Measurements from ENCODE around the gene LRSAM1.

LRSAM1 gene

GRCh38 chr9:127540664-127541041 lies 89.3 kb downstream of the LRSAM1 start:
- TF ChIP-seq CTCF (conservative IDR thresholded peaks at IDR 0.05; ENCODE audit: control insufficient read depth, insufficient read depth, low read depth, low read length) = no peak
- DNase-seq (ENCODE audit: low read depth) = peak; percentile 46
- no peak overlapping the region for H3K4me3 ChIP-seq (ENCODE audit: control insufficient read depth, low read depth, low read length)

- no peak for DNase-seq (ENCODE audit: low read depth)
These were observed 89.9 kb downstream of the LRSAM1 start for GRCh38 chr9:127541176-127541575.

GRCh38 chr9:127541865-127542264 lies 90.6 kb downstream of the LRSAM1 start:
- H3K4me3 ChIP-seq (ENCODE audit: control insufficient read depth, low read depth, low read length) = no peak overlapping the region
- no peak for TF ChIP-seq CTCF (conservative IDR thresholded peaks at IDR 0.05; ENCODE audit: control insufficient read depth, insufficient read depth, low read depth, low read length)
- DNase-seq (ENCODE audit: low read depth) = peak; percentile 80

More at GRCh38 chr9:127541176-127541575, 89.9 kb downstream of the LRSAM1 start:
- TF ChIP-seq CTCF (conservative IDR thresholded peaks at IDR 0.05; ENCODE audit: control insufficient read depth, insufficient read depth, low read depth, low read length) = no peak
- H3K4me3 ChIP-seq (ENCODE audit: control insufficient read depth, low read depth, low read length) = no peak overlapping the region

GRCh38 chr9:127543221-127543620 lies 91.9 kb downstream of the LRSAM1 start:
- no peak for TF ChIP-seq CTCF (conservative IDR thresholded peaks at IDR 0.05; ENCODE audit: control insufficient read depth, insufficient read depth, low read depth, low read length)
- H3K4me3 ChIP-seq (ENCODE audit: control insufficient read depth, low read depth, low read length) = no peak overlapping the region
- DNase-seq (ENCODE audit: low read depth) = no peak

GRCh38 chr9:127543973-127544533 lies 92.7 kb downstream of the LRSAM1 start:
- TF ChIP-seq CTCF (conservative IDR thresholded peaks at IDR 0.05; ENCODE audit: control insufficient read depth, insufficient read depth, low read depth, low read length) = no peak
- no peak for DNase-seq (ENCODE audit: low read depth)
- H3K4me3 ChIP-seq (ENCODE audit: control insufficient read depth, low read depth, low read length) = no peak overlapping the region

GRCh38 chr9:127545196-127546124 lies 94.2 kb downstream of the LRSAM1 start:
- DNase-seq (ENCODE audit: low read depth) = peak; percentile 60
- H3K4me3 ChIP-seq (ENCODE audit: control insufficient read depth, low read depth, low read length) = no peak overlapping the region

More at GRCh38 chr9:127545196-127546124, 94.2 kb downstream of the LRSAM1 start:
- TF ChIP-seq CTCF (conservative IDR thresholded peaks at IDR 0.05; ENCODE audit: control insufficient read depth, insufficient read depth, low read depth, low read length) = no peak
